Endothelial cell of umbilical vein (primary cell): ENCODE results near the gene EHMT1. TPM values are rescaled to one million over a fixed set of nuclear protein-coding genes. Genes with fewer than 3 reads are reported as not detected.

Source experiments
- BruUV-seq: library from RNA; stranded (reverse); fragments of 400-500 nt; replicated peaks from 2 replicates; lab custom pipeline; 2021; lab: Mats Ljungman, UMichigan
- CTCF ChIA-PET: fragments of 300-600, 350-600 bp; sonication (Branson Sonifier 250); formaldehyde crosslinking; loops from one replicate; lab custom pipeline; 2021; ENCODE audit warnings: antibody characterized with exemption, inconsistent platforms; lab: Charles Lee
- POLR2A ChIA-PET: fragments of 300-600, 350-600 bp; sonication (Branson Sonifier 250); formaldehyde crosslinking; loops from one replicate; lab custom pipeline; 2021; ENCODE audit warnings: antibody characterized with exemption, inconsistent platforms; lab: Charles Lee
- DNase-seq: peaks from one replicate; pipeline ENCODE4 v3.0.0-alpha.2; 2011; ENCODE audit warnings: low read depth, low spot score
- FAIRE-seq: peaks from 2 replicates; lab custom pipeline; 2011; peaks lifted over from hg19 to GRCh38; lab: Jason Lieb, UNC
- H2AFZ ChIP-seq: 2 replicates; pipeline ENCODE4 v1.6.0; 2012; ENCODE audit warnings: low read depth, low read length, control low read depth, inconsistent platforms
- H3K27ac ChIP-seq: 2 replicates; pipeline ENCODE4 v1.5.1; 2011; ENCODE audit warnings: low read depth, mild to moderate bottlenecking, control low read depth, low read length, moderate library complexity; ENCODE audit not compliant: insufficient read depth
- H3K27me3 ChIP-seq, 2 experiments: 2 replicates each; pipeline versions ENCODE4 v1.6.0 to v1.6.1; 2011; ENCODE audit warnings: low read length in 2 of 2, mixed read lengths in 1 of 2; ENCODE audit not compliant: control insufficient read depth in 2 of 2, insufficient read depth in 2 of 2
- H3K36me3 ChIP-seq, 2 experiments: 2 replicates in 1 of 2; 3 replicates in 1 of 2; pipeline ENCODE4 v1.5.1; 2011; ENCODE audit warnings: low read length in 2 of 2, mild to moderate bottlenecking in 1 of 2, moderate library complexity in 1 of 2; ENCODE audit not compliant: control insufficient read depth in 2 of 2, insufficient read depth in 2 of 2; ENCODE audit errors: extremely low read depth in 1 of 2
- H3K4me1 ChIP-seq: 3 replicates; pipeline ENCODE4 v1.5.1; 2011; ENCODE audit warnings: mild to moderate bottlenecking, low read length; ENCODE audit not compliant: control insufficient read depth, insufficient read depth; ENCODE audit errors: extremely low read depth
- H3K4me2 ChIP-seq: 2 replicates; pipeline ENCODE4 v1.6.1; 2011; ENCODE audit warnings: low read length, control low read depth, mixed read lengths; ENCODE audit not compliant: insufficient read depth
- H3K4me3 ChIP-seq, 3 experiments: fragments of 200-600 bp in 1 of 3; sonication (generic), shearing (Covaris generic) in 1 of 3; replicated peaks in 1 of 3; 2 replicates each; pipeline ENCODE4 v1.5.1; 2011 to 2016; ENCODE audit warnings: control low read depth in 3 of 3, low read length in 3 of 3, mild to moderate bottlenecking in 2 of 3, inconsistent platforms in 1 of 3, low read depth in 1 of 3, moderate library complexity in 1 of 3; ENCODE audit not compliant: insufficient read depth in 1 of 3
- H3K79me2 ChIP-seq: 2 replicates; pipeline ENCODE4 v1.6.0; 2012; ENCODE audit warnings: low read length, inconsistent platforms; ENCODE audit not compliant: control insufficient read depth, insufficient read depth
- H3K9ac ChIP-seq: replicated peaks from 2 replicates; pipeline ENCODE3; 2011; ENCODE audit warnings: low read length, control low read depth; ENCODE audit not compliant: insufficient read depth; ENCODE audit errors: extremely low read depth
- H3K9me1 ChIP-seq: replicated peaks from 3 replicates; pipeline ENCODE4 v1.6.0; 2011; ENCODE audit warnings: mild to moderate bottlenecking, low read length; ENCODE audit not compliant: control insufficient read depth, insufficient read depth; ENCODE audit errors: extremely low read depth
- H3K9me3 ChIP-seq: replicated peaks from 2 replicates; pipeline ENCODE4 v1.5.1; 2012; ENCODE audit warnings: low read length, inconsistent platforms; ENCODE audit not compliant: control insufficient read depth, insufficient read depth
- H4K20me1 ChIP-seq: replicated peaks from 2 replicates; pipeline ENCODE3; 2011; ENCODE audit warnings: mild to moderate bottlenecking, low read length; ENCODE audit not compliant: control insufficient read depth, insufficient read depth; ENCODE audit errors: extremely low read depth
- CTCF ChIP-seq, 2 donors: IDR thresholded peaks; 1 replicate in 1 of 2; 2 replicates in 1 of 2; pipeline ENCODE4 v1.5.1; 2011; ENCODE audit warnings: low read length in 2 of 2, mild to moderate bottlenecking in 2 of 2, moderate library complexity in 2 of 2, control low read depth in 1 of 2, inconsistent platforms in 1 of 2, low read depth in 1 of 2; ENCODE audit not compliant: insufficient read depth in 1 of 2; ENCODE audit errors: extremely low read depth in 1 of 2
- EZH2 ChIP-seq: IDR thresholded peaks from 2 replicates; pipeline ENCODE4 v1.6.1; 2012; ENCODE audit warnings: borderline replicate concordance, low read depth, mild to moderate bottlenecking, moderate library complexity, low read length, inconsistent platforms; ENCODE audit not compliant: severe bottlenecking
- FOS ChIP-seq: IDR thresholded peaks from 2 replicates; pipeline ENCODE4 v1.6.1; 2011; ENCODE audit warnings: mild to moderate bottlenecking, low read length, moderate library complexity, borderline replicate concordance; ENCODE audit not compliant: insufficient read depth
- GATA2 ChIP-seq: IDR thresholded peaks from 2 replicates; pipeline ENCODE4 v1.7.0; 2011; ENCODE audit warnings: low read depth, mild to moderate bottlenecking, moderate library complexity, mixed read lengths, low read length; ENCODE audit not compliant: insufficient read length, insufficient read depth
- JUN ChIP-seq: IDR thresholded peaks from 2 replicates; pipeline ENCODE4 v1.6.1; 2011; ENCODE audit warnings: borderline replicate concordance, low read depth; ENCODE audit not compliant: insufficient read length, insufficient read depth
- MYC ChIP-seq: IDR thresholded peaks from one replicate; pipeline ENCODE4 v1.6.1; 2011; ENCODE audit warnings: mild to moderate bottlenecking, low read depth, low read length
- POLR2A ChIP-seq: IDR thresholded peaks from 2 replicates; pipeline ENCODE4 v1.6.1; 2012; ENCODE audit warnings: low read depth, mild to moderate bottlenecking, control low read depth, low read length
- POLR2AphosphoS5 ChIP-seq: IDR thresholded peaks from 2 replicates; pipeline ENCODE4 v1.6.1; 2012; ENCODE audit warnings: low read depth, mild to moderate bottlenecking, control low read depth, low read length, moderate library complexity; ENCODE audit not compliant: insufficient read depth
- dilution Hi-C: fragments of 300-500 bp; cut with MboI; formaldehyde crosslinking; loops from one replicate; pipeline ENCODE4 v1.15.0; 2019; ENCODE audit warnings: low sequenced_read_pairs; ENCODE audit not compliant: extremely low pct_ligation_motif_present
- intact Hi-C: fragments of 100-400 bp; cut with micrococcal nuclease; formaldehyde crosslinking; loops from one replicate; pipeline ENCODE4 v1.10.0; 2022
- polyA plus RNA-seq, 4 experiments: library from polyadenylated mRNA; depleted of rRNA in 3 of 4; stranded (reverse) in 3 of 4; unstranded in 1 of 4; fragments of >200 nt; gene quantifications; 2 replicates each; pipeline versions ENCODE4 v1.2.1 to v1.2.3, GENCODE V29; 2011 to 2012; ENCODE audit warnings: missing spikeins in 1 of 4
- total RNA-seq: library from RNA; stranded (reverse); gene quantifications from 2 replicates; pipeline ENCODE4 v1.2.3, GENCODE V29; 2021
- TF ChIP-seq, protein P1 (sequence below): IDR thresholded peaks from 2 replicates; pipeline ENCODE4 v1.6.1; 2011; ENCODE audit not compliant: insufficient read depth, insufficient read length

The EHMT1 gene
- total and polyA plus RNA-seq, 2 donors (not counting 3 experiments of a cell fraction or from before 2014, with no cell fraction given) = 48.2 to 104 TPM

DNA sequence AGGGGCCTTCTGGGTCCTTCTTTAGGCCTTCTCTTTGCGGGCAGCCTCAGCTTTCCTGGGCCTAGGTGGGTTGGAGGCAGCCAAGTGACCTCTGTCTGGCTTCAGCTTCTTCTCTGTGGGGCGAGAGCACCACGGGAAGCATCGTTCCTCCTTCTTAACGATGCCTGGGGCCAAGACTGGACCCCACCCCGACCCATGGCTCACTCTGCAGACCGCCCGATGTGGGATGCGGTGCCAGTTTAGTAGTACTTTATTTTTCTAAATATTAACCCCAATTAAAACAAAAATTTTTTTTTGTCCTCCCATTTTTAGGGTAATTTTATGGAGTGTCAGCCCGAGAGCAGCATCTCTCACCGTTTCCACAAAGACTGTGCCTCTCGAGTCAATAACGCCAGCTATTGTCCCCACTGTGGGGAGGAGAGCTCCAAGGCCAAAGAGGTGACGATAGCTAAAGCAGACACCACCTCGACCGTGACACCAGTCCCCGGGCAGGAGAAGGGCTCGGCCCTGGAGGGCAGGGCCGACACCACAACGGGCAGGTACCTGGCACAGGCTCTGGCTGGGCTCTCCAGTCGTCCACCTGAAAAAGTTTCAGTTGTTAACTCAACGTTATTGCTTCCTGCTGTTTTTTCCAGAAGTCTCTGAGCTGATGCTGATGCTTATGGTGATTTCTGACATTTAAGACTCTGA, 157.6 kb downstream of the EHMT1 start:
- CTCF ChIA-PET = no interaction called here
- Histone ChIP-seq H3K36me3 (peaks cover 12 to 43% of the 10 kb centered on the region in 2 experiments), H4K20me1 (no peaks in the 10 kb centered on the region), H2AFZ (no peak overlapping the region), H3K79me2 (no peaks in the 10 kb centered on the region), H3K9ac (no peak overlapping the region), H3K9me1 (no peaks in the 10 kb centered on the region), H3K9me3 (no peaks in the 10 kb centered on the region), H3K27ac (no peak overlapping the region), H3K4me2 (no peak overlapping the region), H3K4me1 (no peaks in the 10 kb centered on the region), H3K27me3 (no peaks in the 10 kb centered on the region), H3K4me3 (no peak overlapping the region)
- no peak for TF ChIP-seq CTCF (IDR thresholded peaks at IDR 0.05; ENCODE audit: extremely low read depth in 1 of 2, insufficient read depth in 1 of 2, low read depth in 1 of 2, low read length in 2 of 2)
- TF ChIP-seq GATA2 = no peak
- no peak for TF ChIP-seq EZH2
- no peak for TF ChIP-seq POLR2A
- TF ChIP-seq, protein P1, sequence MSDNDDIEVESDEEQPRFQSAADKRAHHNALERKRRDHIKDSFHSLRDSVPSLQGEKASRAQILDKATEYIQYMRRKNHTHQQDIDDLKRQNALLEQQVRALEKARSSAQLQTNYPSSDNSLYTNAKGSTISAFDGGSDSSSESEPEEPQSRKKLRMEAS = no peak
- no peak for TF ChIP-seq MYC
- TF ChIP-seq JUN = no peak
- no peak for TF ChIP-seq POLR2AphosphoS5
- no peak for TF ChIP-seq FOS
- no peak for DNase-seq
- BruUV-seq = no TSS peak
- intact Hi-C loops = no loop called here
- no peak for FAIRE-seq
- dilution Hi-C loops = no loop called here
- POLR2A ChIA-PET = no interaction called here
